ENCODE results near the gene MAP4.

- TF ChIP-seq POLR2A (IDR thresholded peaks at IDR 0.05; ENCODE audit: low read length) (no peak), GATA1 (IDR thresholded peaks at IDR 0.05; ENCODE audit: low read depth, low read length) (no peak)
Observed at GRCh38 chr3:48001991-48002390, 14.2 kb downstream of the MAP4 start.

Data from erythroblast (primary cell).